ENCODE measurements around the gene PPP1R13L.

PPP1R13L gene

DNA sequence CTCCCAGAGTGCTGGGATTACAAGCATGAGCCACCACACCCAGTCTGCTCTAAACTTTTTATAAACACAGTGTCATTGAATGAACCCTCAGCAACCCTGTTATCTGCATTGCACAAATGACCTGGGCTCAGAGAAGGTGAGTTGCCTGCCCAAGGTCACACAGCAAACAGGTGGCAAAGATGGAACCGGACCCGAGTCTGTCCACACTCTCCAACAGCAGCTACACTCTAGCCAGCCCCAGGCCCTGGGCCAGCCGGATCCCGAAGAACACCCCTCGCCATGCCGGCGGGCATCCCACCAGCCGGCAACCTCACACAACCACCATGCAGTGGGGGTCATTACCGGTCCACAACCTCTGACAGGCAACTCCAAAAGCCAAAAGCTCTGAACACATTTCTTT, 49.0 kb downstream of the PPP1R13L start:
- no peak for DNase-seq
- TF ChIP-seq GATA1 (IDR thresholded peaks at IDR 0.05; ENCODE audit: low read depth, low read length): no peak
- TF ChIP-seq POLR2A (IDR thresholded peaks at IDR 0.05; ENCODE audit: low read length): no peak

GRCh38 chr19:45355402-45355801, 49.5 kb downstream of the PPP1R13L start:
- no peak for DNase-seq
- no peak for TF ChIP-seq POLR2A (IDR thresholded peaks at IDR 0.05; ENCODE audit: low read length)
- no peak for TF ChIP-seq GATA1 (IDR thresholded peaks at IDR 0.05; ENCODE audit: low read depth, low read length)

GRCh38 chr19:45354241-45354842, 50.5 kb downstream of the PPP1R13L start:
- DNase-seq: peak; percentile 65 to 84
- TF ChIP-seq GATA1 (IDR thresholded peaks at IDR 0.05; ENCODE audit: low read depth, low read length) (no peak), POLR2A (IDR thresholded peaks at IDR 0.05; ENCODE audit: low read length) (peak; percentile 31)

DNA sequence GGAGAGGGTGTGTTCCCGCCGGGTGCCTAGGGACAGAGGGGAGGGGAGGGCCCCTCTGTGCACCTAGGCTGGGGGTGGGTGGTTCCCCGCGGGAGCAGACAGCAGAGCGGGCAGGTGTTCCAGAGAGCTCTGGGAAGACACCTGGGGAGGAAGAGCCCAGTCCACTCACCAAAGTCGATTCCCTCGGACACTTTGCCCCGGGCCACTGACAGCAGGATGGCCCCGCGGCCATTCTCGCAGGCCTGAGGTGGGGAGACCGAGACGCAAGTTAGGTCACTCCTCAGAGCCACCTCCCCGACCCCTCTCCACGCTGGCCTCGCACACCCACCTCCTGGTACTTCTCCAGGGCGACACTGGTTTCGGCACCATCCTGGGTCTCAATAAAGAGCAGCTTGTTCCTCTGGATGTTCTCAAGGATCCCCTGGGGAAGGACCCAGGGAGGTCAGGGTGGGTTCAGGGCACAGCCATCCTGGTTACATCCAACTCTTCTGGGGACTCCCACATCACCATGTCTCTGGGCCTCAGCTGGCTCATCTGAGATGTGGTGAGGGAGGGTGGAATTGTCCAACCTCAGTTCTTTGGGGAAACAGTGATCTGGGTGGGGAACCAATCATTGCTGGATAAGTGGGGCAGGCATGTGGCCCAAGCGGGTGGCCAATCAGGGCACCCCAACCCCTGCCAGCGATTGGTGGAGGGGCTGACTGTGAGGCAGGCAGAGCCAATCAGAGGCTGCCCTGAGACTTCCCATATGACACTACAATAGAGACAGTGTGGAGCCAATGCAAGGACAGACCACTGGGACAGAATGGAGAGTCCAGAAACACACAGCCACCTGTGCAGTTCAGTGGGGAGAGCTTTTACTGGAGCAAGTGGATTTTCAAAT, 51.7 kb downstream of the PPP1R13L start:
- DNase-seq: peak in 1 of 2 experiments; percentile 36
- TF ChIP-seq POLR2A (IDR thresholded peaks at IDR 0.05; ENCODE audit: low read length) (no peak), GATA1 (IDR thresholded peaks at IDR 0.05; ENCODE audit: low read depth, low read length) (no peak)

DNA sequence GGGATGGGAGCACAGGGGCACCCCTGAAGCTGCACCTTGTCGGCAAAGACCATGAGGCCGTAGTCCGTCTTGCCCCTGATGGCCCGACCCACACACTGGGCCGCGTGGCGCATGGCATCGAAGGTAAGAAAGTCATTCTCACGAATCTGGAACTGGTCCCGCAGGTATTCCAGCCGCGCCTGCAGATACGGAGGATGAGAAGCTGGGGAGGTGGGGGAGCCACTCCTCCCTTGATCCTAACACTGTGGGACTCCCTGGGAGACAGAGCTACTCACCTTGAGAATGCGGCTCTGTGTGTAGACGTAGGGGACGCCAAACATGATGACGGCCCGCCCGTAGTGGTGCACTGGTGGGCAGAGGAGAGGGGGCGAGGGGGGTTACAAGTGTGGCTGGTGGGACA, 52.4 kb downstream of the PPP1R13L start:
- DNase-seq: no peak
- TF ChIP-seq POLR2A (IDR thresholded peaks at IDR 0.05; ENCODE audit: low read length): no peak
- no peak for TF ChIP-seq GATA1 (IDR thresholded peaks at IDR 0.05; ENCODE audit: low read depth, low read length)

- TF ChIP-seq POLR2A (IDR thresholded peaks at IDR 0.05; ENCODE audit: low read length) (no peak), GATA1 (IDR thresholded peaks at IDR 0.05; ENCODE audit: low read depth, low read length) (no peak)
- DNase-seq: no peak
Observed at GRCh38 chr19:45352062-45352461, 52.8 kb downstream of the PPP1R13L start.

DNA sequence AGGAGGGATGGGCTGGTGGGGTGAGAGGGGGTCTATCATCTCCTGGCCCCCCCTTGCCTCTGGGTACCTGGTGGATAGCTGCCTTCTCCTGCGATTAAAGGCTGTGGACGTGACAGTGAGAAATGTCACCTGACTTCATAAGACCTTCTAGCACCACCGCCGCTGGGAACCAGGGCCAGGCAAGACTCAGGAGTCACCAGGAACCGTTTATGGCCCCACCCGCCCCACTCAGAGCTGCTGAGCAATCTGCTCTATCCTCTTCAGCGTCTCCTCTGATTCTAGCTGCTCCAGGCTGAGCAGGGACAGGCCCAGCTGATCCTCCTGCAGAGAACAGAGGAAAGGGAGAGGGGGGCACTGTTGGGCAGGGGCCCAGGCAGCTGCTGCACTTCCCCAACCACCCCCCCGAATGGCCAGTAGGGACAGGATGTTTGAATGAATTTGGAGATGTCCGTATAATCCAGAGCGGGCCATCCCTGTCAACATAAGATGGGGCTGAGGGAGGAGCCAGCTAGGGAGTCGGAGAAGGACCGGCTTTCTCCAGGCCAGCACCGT, 53.4 kb downstream of the PPP1R13L start:
- TF ChIP-seq GATA1 (IDR thresholded peaks at IDR 0.05; ENCODE audit: low read depth, low read length): no peak
- no peak for TF ChIP-seq POLR2A (IDR thresholded peaks at IDR 0.05; ENCODE audit: low read length)
- DNase-seq: no peak

GRCh38 chr19:45350477-45351058, 54.3 kb downstream of the PPP1R13L start:
- TF ChIP-seq POLR2A (IDR thresholded peaks at IDR 0.05; ENCODE audit: low read length) (no peak), GATA1 (IDR thresholded peaks at IDR 0.05; ENCODE audit: low read depth, low read length) (no peak)
- DNase-seq: no peak

DNA sequence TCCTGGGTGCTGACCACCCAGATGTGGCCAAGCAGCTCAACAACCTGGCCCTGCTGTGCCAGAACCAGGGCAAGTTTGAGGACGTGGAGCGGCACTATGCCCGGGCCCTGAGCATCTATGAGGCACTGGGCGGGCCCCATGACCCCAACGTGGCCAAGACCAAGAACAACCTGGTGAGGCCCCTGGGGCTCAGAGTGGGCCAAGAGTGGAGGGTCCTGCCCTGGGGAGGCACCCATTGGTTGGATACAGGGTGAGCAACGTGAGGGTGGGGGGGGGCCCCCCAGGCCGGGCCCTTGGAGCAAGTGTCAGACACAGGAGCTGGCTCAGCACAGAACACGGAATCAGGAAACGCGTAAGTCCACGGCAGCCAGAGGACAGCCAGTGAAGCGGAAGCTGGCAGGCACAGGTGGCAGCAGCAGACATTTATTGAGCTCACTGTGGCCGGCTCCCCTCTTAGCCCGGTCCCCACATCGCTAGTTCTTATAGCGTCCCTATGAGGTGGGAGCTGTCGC, 55.4 kb downstream of the PPP1R13L start:
- TF ChIP-seq POLR2A (IDR thresholded peaks at IDR 0.05; ENCODE audit: low read length) (no peak), GATA1 (IDR thresholded peaks at IDR 0.05; ENCODE audit: low read depth, low read length) (no peak)
- no peak for DNase-seq

DNA sequence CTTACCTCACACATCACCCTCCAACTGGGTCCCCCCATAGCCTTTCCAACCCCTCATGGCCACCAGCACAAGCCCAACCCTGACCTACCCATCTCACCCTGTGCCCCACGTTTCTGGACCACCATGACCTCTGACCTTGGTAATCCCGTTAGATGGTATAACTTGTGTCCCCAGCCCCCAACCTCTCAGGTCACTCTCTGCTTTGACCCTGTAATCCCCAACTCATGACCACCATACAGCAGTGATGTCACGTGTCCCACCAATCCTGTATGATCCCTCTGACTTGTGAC, 55.8 kb downstream of the PPP1R13L start:
- no peak for TF ChIP-seq GATA1 (IDR thresholded peaks at IDR 0.05; ENCODE audit: low read depth, low read length)
- TF ChIP-seq POLR2A (IDR thresholded peaks at IDR 0.05; ENCODE audit: low read length): no peak
- DNase-seq: no peak

DNA sequence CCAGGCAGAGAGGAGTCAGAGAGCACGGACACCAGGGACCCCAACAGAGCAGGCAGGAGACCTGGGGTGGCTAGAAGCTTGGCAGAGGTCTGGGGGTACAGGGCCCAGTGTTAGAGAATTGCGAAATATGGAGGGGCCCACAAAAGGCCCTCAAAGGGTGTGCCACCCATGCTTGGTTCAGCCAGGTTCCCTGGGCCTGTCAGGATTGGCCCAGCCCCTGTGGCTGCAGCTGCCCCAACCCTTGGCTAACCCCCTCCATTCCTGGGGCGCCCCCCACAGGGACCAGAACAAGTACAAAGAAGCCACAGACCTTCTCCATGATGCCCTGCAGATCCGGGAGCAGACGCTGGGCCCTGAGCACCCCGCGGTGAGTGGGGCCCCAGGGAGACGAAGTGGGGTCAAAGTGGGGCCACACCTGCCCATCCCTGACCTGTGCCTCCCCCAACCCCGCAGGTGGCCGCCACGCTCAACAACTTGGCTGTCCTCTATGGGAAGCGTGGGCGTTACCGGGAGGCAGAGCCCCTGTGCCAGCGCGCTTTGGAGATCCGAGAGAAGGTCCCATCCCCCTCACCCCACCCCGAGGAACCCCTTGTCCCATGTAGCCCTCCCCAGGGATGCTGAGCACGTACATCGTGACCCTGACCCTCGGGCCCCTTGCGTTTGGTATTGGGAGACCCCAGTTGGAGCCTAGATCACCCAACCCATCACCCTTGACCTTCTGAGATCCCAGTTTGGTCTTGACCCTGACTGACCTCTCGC, 56.3 kb downstream of the PPP1R13L start:
- TF ChIP-seq POLR2A (IDR thresholded peaks at IDR 0.05; ENCODE audit: low read length): no peak
- TF ChIP-seq GATA1 (IDR thresholded peaks at IDR 0.05; ENCODE audit: low read depth, low read length): no peak
- DNase-seq: no peak

- no peak for TF ChIP-seq GATA1 (IDR thresholded peaks at IDR 0.05; ENCODE audit: low read depth, low read length)
- no peak for TF ChIP-seq POLR2A (IDR thresholded peaks at IDR 0.05; ENCODE audit: low read length)
- DNase-seq: no peak
Observed at GRCh38 chr19:45347570-45348366, 57.1 kb downstream of the PPP1R13L start.

GRCh38 chr19:45346449-45346848, 58.4 kb downstream of the PPP1R13L start:
- TF ChIP-seq POLR2A (IDR thresholded peaks at IDR 0.05; ENCODE audit: low read length) (no peak), GATA1 (IDR thresholded peaks at IDR 0.05; ENCODE audit: low read depth, low read length) (no peak)
- no peak for DNase-seq

All from erythroblast (primary cell).